ENCODE results near the gene USPL1. TPM values are rescaled to one million over a fixed set of nuclear protein-coding genes. Genes with fewer than 3 reads are reported as not detected.

USPL1 gene
- total and polyA plus RNA-seq, 4 donors = 4.1 to 13.0 (median 8.2) TPM

DNA sequence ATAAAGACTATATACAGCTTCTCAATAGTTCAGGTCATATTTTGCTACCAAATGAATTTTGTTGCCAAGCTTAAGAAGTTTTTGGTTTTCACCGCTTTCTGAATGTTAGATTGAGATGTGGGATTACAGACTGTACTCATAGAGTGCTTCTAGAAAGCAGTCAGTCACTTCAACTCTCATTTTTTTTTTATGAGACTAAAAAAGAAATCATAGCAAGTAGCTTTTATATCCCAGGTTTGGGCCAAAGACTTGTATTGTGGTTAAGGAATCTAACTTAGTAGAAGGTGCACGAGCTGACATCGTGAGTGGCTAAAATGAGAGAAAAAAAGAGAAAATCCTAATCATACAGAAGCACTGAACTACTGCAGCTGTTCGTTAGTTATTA lies 2.2 kb upstream of the USPL1 start:
- no peaks in the 10 kb centered on the region for H3K27me3 ChIP-seq (ENCODE audit: control insufficient read depth in 4 of 4, insufficient read depth in 4 of 4, low read length in 3 of 4)
- no peaks in the 10 kb centered on the region for H3K36me3 ChIP-seq (ENCODE audit: control insufficient read depth in 4 of 4, insufficient read depth in 3 of 4, low read depth in 1 of 4, low read length in 3 of 4)
- H3K4me1 ChIP-seq (ENCODE audit: control insufficient read depth in 4 of 4, insufficient read depth in 4 of 4, low read length in 3 of 4) = peaks cover 2 to 22% (median 11%) of the 10 kb centered on the region in 4 donors
- H3K9ac ChIP-seq (ENCODE audit: low read depth in 1 of 2, low read length in 2 of 2) = peak overlapping the region; percentile 100
- H3K9me3 ChIP-seq (ENCODE audit: control insufficient read depth in 4 of 4, low read length in 3 of 4) = no peaks in the 10 kb centered on the region
- no peak for DNase-seq (ENCODE audit: low spot score)
- peak overlapping the region; percentile 100 for H3K27ac ChIP-seq (ENCODE audit: low read depth in 1 of 2, low read length in 2 of 2)
- no peak for TF ChIP-seq EGR1 (IDR thresholded peaks at IDR 0.05; ENCODE audit: low read depth in 2 of 2)
- TF ChIP-seq NR2F2 (IDR thresholded peaks at IDR 0.05) = no peak
- TF ChIP-seq GABPA (IDR thresholded peaks at IDR 0.05 in 1 of 2, conservative IDR thresholded peaks at IDR 0.05 in 1 of 2) = no peak
- TF ChIP-seq FOXA1 (IDR thresholded peaks at IDR 0.05) = no peak
- TF ChIP-seq, protein P1, sequence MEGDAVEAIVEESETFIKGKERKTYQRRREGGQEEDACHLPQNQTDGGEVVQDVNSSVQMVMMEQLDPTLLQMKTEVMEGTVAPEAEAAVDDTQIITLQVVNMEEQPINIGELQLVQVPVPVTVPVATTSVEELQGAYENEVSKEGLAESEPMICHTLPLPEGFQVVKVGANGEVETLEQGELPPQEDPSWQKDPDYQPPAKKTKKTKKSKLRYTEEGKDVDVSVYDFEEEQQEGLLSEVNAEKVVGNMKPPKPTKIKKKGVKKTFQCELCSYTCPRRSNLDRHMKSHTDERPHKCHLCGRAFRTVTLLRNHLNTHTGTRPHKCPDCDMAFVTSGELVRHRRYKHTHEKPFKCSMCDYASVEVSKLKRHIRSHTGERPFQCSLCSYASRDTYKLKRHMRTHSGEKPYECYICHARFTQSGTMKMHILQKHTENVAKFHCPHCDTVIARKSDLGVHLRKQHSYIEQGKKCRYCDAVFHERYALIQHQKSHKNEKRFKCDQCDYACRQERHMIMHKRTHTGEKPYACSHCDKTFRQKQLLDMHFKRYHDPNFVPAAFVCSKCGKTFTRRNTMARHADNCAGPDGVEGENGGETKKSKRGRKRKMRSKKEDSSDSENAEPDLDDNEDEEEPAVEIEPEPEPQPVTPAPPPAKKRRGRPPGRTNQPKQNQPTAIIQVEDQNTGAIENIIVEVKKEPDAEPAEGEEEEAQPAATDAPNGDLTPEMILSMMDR (IDR thresholded peaks at IDR 0.05; ENCODE audit: low read depth, low read length, missing input control) = no peak
- no peak for TF ChIP-seq YY1 (IDR thresholded peaks at IDR 0.05)
- TF ChIP-seq FOXA2 (IDR thresholded peaks at IDR 0.05) = no peak
- TF ChIP-seq RAD21 (IDR thresholded peaks at IDR 0.05) = no peak
- TF ChIP-seq, protein P2, sequence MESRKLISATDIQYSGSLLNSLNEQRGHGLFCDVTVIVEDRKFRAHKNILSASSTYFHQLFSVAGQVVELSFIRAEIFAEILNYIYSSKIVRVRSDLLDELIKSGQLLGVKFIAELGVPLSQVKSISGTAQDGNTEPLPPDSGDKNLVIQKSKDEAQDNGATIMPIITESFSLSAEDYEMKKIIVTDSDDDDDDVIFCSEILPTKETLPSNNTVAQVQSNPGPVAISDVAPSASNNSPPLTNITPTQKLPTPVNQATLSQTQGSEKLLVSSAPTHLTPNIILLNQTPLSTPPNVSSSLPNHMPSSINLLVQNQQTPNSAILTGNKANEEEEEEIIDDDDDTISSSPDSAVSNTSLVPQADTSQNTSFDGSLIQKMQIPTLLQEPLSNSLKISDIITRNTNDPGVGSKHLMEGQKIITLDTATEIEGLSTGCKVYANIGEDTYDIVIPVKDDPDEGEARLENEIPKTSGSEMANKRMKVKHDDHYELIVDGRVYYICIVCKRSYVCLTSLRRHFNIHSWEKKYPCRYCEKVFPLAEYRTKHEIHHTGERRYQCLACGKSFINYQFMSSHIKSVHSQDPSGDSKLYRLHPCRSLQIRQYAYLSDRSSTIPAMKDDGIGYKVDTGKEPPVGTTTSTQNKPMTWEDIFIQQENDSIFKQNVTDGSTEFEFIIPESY (IDR thresholded peaks at IDR 0.05) = no peak
- TF ChIP-seq JUND (IDR thresholded peaks at IDR 0.05) = no peak
- TF ChIP-seq HNF4A (conservative IDR thresholded peaks at IDR 0.05) = no peak
- TF ChIP-seq, protein P3, sequence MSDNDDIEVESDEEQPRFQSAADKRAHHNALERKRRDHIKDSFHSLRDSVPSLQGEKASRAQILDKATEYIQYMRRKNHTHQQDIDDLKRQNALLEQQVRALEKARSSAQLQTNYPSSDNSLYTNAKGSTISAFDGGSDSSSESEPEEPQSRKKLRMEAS (IDR thresholded peaks at IDR 0.05) = no peak
- TF ChIP-seq, protein P4, sequence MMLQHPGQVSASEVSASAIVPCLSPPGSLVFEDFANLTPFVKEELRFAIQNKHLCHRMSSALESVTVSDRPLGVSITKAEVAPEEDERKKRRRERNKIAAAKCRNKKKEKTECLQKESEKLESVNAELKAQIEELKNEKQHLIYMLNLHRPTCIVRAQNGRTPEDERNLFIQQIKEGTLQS (IDR thresholded peaks at IDR 0.05) = no peak
- no peak for TF ChIP-seq TAF1 (conservative IDR thresholded peaks at IDR 0.05)
- TF ChIP-seq, protein P5, sequence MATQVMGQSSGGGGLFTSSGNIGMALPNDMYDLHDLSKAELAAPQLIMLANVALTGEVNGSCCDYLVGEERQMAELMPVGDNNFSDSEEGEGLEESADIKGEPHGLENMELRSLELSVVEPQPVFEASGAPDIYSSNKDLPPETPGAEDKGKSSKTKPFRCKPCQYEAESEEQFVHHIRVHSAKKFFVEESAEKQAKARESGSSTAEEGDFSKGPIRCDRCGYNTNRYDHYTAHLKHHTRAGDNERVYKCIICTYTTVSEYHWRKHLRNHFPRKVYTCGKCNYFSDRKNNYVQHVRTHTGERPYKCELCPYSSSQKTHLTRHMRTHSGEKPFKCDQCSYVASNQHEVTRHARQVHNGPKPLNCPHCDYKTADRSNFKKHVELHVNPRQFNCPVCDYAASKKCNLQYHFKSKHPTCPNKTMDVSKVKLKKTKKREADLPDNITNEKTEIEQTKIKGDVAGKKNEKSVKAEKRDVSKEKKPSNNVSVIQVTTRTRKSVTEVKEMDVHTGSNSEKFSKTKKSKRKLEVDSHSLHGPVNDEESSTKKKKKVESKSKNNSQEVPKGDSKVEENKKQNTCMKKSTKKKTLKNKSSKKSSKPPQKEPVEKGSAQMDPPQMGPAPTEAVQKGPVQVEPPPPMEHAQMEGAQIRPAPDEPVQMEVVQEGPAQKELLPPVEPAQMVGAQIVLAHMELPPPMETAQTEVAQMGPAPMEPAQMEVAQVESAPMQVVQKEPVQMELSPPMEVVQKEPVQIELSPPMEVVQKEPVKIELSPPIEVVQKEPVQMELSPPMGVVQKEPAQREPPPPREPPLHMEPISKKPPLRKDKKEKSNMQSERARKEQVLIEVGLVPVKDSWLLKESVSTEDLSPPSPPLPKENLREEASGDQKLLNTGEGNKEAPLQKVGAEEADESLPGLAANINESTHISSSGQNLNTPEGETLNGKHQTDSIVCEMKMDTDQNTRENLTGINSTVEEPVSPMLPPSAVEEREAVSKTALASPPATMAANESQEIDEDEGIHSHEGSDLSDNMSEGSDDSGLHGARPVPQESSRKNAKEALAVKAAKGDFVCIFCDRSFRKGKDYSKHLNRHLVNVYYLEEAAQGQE (IDR thresholded peaks at IDR 0.05) = no peak
- TF ChIP-seq RXRA (IDR thresholded peaks at IDR 0.05) = no peak
- no peak for TF ChIP-seq HNF4G (IDR thresholded peaks at IDR 0.05)
- H3K4me3 ChIP-seq (ENCODE audit: low read depth in 1 of 3, low read length in 3 of 3) = peak overlapping the region; percentile 81 to 89 (median 88)
- WGBS = 15% methylated on average over 4 of the region's 4 CpGs

All from liver (tissue), 9 donors.